Cardiac ventricle fibroblast (primary cell): ENCODE results near the gene ACTG2. TPM values are rescaled to one million over a fixed set of nuclear protein-coding genes. Genes with fewer than 3 reads are reported as not detected.

Experiments used
- total RNA-seq: library from RNA; depleted of rRNA; stranded (reverse); fragments of >200 nt; gene quantifications from 2 replicates; pipeline ENCODE4 v1.2.3, GENCODE V29; 2015

ACTG2 gene
- 0.44 and 1.3 TPM in 2 replicates for total RNA-seq

GRCh38 chr2:73892631-73893329, at the start of gene ACTG2:
Gene ACTG2, plus strand, starts transcription at chr2:73893008. Its CDS starts 8,304 bp downstream, at chr2:73901312.

GRCh38 chr2:73926493-73927327, 33.9 kb downstream of the ACTG2 start, which contains the start of gene DGUOK:
Gene DGUOK, plus strand, starts transcription at chr2:73926880. Its CDS starts 31 bp downstream, at chr2:73926911.

Other genes with a start within 250 kb of the ACTG2 start
- gene TPRKB, start 155.7 kb upstream of the ACTG2 start, total RNA-seq, result 13.7 and 13.8 TPM in 2 replicates
- 30.2 and 30.9 TPM in 2 replicates for gene DUSP11, start 112.9 kb upstream of the ACTG2 start, total RNA-seq
- gene C2orf78, start 108.8 kb upstream of the ACTG2 start, total RNA-seq, result not detected in 2 replicates
- gene STAMBP, start 64.0 kb upstream of the ACTG2 start, total RNA-seq, result 18.8 and 25.3 TPM in 2 replicates
- 39.7 and 40.8 TPM in 2 replicates for gene DGUOK, start 33.9 kb downstream of the ACTG2 start, total RNA-seq
- 3.4 TPM in 2 replicates for gene TET3, start 91.9 kb downstream of the ACTG2 start, total RNA-seq